ENCODE measurements around the gene NARF. TPM values are rescaled to one million over a fixed set of nuclear protein-coding genes. Genes with fewer than 3 reads are reported as not detected.

The NARF gene
- total and polyA plus RNA-seq, 7 donors = 29.4 to 65.8 (median 41.5) TPM

- intact Hi-C loops (cut with DNase I) = loop anchor here (10.0 kb wide), 1 partner anchor 208 kb away; no protein-coding TSS in a partner anchor
- H3K36me3 ChIP-seq = peaks cover 0 to 22% (median 0%) of the 10 kb centered on the region in 4 donors
- no peaks in the 10 kb centered on the region for H3K27me3 ChIP-seq
- no peak overlapping the region for H3K4me3 ChIP-seq
- DNase-seq = no peak
- H3K9me3 ChIP-seq = no peaks in the 10 kb centered on the region
- WGBS, 2 donors = 81 to 85% methylated on average over 29 of the region's 29 CpGs
- H3K4me1 ChIP-seq = peaks cover 0 to 12% (median 4%) of the 10 kb centered on the region in 4 donors
- no peak overlapping the region for H3K27ac ChIP-seq
- TF ChIP-seq CTCF (IDR thresholded peaks at IDR 0.05) (no peak), EP300 (IDR thresholded peaks at IDR 0.05) (no peak), POLR2AphosphoS5 (IDR thresholded peaks at IDR 0.05) (no peak), POLR2A (IDR thresholded peaks at IDR 0.05) (no peak)
Observed at GRCh38 chr17:82412535-82413520, 45.7 kb upstream of the NARF start.

GRCh38 chr17:82414548-82415281 is 43.8 kb upstream of the NARF start:
- WGBS, 2 donors = 24 to 28% methylated on average over 38 of the region's 38 CpGs
- no peaks in the 10 kb centered on the region for H3K9me3 ChIP-seq
- intact Hi-C loops (cut with DNase I) = loop anchor here (2.0 to 10.0 kb wide), 2 partner anchors 64 to 210 kb away; no protein-coding TSS in a partner anchor
- H3K36me3 ChIP-seq = peaks cover 0 to 7% (median 0%) of the 10 kb centered on the region in 4 donors
- H3K27ac ChIP-seq = no peak overlapping the region
- no peak overlapping the region for H3K4me3 ChIP-seq
- peaks cover 0 to 26% (median 12%) of the 10 kb centered on the region in 4 donors for H3K4me1 ChIP-seq
- DNase-seq = peak; percentile 78
- H3K27me3 ChIP-seq = no peaks in the 10 kb centered on the region
- no peak for TF ChIP-seq EP300 (IDR thresholded peaks at IDR 0.05)
- no peak for TF ChIP-seq POLR2AphosphoS5 (IDR thresholded peaks at IDR 0.05)
- no peak for TF ChIP-seq POLR2A (IDR thresholded peaks at IDR 0.05)
- TF ChIP-seq CTCF (IDR thresholded peaks at IDR 0.05) = peak; percentile 31 to 70 (median 65)

- intact Hi-C loops (cut with DNase I) = loop anchor here (2.0 to 10.0 kb wide), 2 partner anchors 65 to 211 kb away; no protein-coding TSS in a partner anchor
- DNase-seq = no peak
- 95 to 97% methylated on average over 26 of the region's 26 CpGs for WGBS, 2 donors
- H3K27me3 ChIP-seq = no peaks in the 10 kb centered on the region
- H3K4me3 ChIP-seq = no peak overlapping the region
- H3K27ac ChIP-seq = no peak overlapping the region
- H3K9me3 ChIP-seq = no peaks in the 10 kb centered on the region
- H3K36me3 ChIP-seq = peaks cover 0 to 11% (median 0%) of the 10 kb centered on the region in 4 donors
- TF ChIP-seq EP300 (IDR thresholded peaks at IDR 0.05) = no peak
- peaks cover 0 to 26% (median 12%) of the 10 kb centered on the region in 4 donors for H3K4me1 ChIP-seq
Observed at GRCh38 chr17:82415336-82415735, 43.2 kb upstream of the NARF start.

GRCh38 chr17:82415786-82416185 is 42.8 kb upstream of the NARF start:
- peaks cover 0 to 26% (median 12%) of the 10 kb centered on the region in 4 donors for H3K4me1 ChIP-seq
- no peaks in the 10 kb centered on the region for H3K9me3 ChIP-seq
- intact Hi-C loops (cut with DNase I) = loop anchor here (2.0 to 10.0 kb wide), 2 partner anchors 65 to 211 kb away; no protein-coding TSS in a partner anchor
- no peak overlapping the region for H3K27ac ChIP-seq
- peaks cover 0 to 14% (median 1%) of the 10 kb centered on the region in 4 donors for H3K36me3 ChIP-seq
- no peak for DNase-seq
- no peak overlapping the region for H3K4me3 ChIP-seq
- WGBS, 2 donors = 91 to 94% methylated on average over 9 of the region's 9 CpGs
- TF ChIP-seq EP300 (IDR thresholded peaks at IDR 0.05) (no peak), POLR2AphosphoS5 (IDR thresholded peaks at IDR 0.05) (no peak)
- no peaks in the 10 kb centered on the region for H3K27me3 ChIP-seq

- DNase-seq = no peak
- WGBS, 2 donors = 94 to 97% methylated on average over 4 of the region's 4 CpGs
- H3K27ac ChIP-seq = no peak overlapping the region
- peaks cover 0 to 26% (median 12%) of the 10 kb centered on the region in 4 donors for H3K4me1 ChIP-seq
- no peaks in the 10 kb centered on the region for H3K9me3 ChIP-seq
- H3K36me3 ChIP-seq = peaks cover 0 to 16% (median 3%) of the 10 kb centered on the region in 4 donors
- no peaks in the 10 kb centered on the region for H3K27me3 ChIP-seq
- intact Hi-C loops (cut with DNase I) = loop anchor here (10.0 kb wide), 1 partner anchor 211 kb away; no protein-coding TSS in a partner anchor
- no peak overlapping the region for H3K4me3 ChIP-seq
- TF ChIP-seq CTCF (IDR thresholded peaks at IDR 0.05) (no peak), POLR2A (IDR thresholded peaks at IDR 0.05) (no peak), POLR2AphosphoS5 (IDR thresholded peaks at IDR 0.05) (no peak), EP300 (IDR thresholded peaks at IDR 0.05) (no peak)
Observed at GRCh38 chr17:82416264-82416663, 42.3 kb upstream of the NARF start.
